Measurements from ENCODE around the gene SEMA3B. TPM values are rescaled to one million over a fixed set of nuclear protein-coding genes. Genes with fewer than 3 reads are reported as not detected.

Gene SEMA3B
- total and polyA plus RNA-seq, 2 experiments from 2014 or later, result 2.4 to 3.3 TPM

DNA sequence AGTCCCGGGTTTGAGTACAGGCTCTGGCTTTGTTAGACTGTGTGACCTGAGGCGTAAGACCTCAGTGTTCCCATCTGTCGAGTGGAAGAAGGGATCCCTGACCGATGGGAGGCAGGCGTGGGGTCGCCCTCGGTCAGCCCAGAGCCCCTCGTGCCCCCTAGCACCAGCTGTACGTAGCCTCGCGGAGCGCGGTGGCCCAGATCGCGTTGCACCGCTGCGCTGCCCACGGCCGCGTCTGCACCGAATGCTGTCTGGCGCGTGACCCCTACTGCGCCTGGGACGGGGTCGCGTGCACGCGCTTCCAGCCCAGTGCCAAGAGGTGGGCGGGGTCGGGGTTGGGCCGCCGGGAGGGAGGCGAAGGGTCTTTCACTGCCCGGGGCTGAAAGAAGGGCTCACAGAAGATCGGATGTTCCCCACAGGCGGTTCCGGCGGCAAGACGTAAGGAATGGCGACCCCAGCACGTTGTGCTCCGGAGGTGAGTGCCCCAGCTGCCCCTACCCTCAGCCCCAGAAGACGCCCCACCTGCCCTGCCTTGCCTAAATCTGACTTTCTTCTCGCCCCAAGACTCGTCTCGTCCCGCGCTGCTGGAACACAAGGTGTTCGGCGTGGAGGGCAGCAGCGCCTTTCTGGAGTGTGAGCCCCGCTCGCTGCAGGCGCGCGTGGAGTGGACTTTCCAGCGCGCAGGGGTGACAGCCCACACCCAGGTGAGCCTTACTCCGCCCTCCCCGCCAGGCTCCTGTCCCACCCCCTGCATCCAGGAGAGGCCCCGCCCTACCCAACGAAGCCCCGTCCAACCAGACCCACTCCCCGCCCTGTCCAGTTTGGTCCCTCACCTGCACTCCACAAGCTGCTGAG is 6.4 kb downstream of the SEMA3B start (continued):
- TF ChIP-seq, protein P1, sequence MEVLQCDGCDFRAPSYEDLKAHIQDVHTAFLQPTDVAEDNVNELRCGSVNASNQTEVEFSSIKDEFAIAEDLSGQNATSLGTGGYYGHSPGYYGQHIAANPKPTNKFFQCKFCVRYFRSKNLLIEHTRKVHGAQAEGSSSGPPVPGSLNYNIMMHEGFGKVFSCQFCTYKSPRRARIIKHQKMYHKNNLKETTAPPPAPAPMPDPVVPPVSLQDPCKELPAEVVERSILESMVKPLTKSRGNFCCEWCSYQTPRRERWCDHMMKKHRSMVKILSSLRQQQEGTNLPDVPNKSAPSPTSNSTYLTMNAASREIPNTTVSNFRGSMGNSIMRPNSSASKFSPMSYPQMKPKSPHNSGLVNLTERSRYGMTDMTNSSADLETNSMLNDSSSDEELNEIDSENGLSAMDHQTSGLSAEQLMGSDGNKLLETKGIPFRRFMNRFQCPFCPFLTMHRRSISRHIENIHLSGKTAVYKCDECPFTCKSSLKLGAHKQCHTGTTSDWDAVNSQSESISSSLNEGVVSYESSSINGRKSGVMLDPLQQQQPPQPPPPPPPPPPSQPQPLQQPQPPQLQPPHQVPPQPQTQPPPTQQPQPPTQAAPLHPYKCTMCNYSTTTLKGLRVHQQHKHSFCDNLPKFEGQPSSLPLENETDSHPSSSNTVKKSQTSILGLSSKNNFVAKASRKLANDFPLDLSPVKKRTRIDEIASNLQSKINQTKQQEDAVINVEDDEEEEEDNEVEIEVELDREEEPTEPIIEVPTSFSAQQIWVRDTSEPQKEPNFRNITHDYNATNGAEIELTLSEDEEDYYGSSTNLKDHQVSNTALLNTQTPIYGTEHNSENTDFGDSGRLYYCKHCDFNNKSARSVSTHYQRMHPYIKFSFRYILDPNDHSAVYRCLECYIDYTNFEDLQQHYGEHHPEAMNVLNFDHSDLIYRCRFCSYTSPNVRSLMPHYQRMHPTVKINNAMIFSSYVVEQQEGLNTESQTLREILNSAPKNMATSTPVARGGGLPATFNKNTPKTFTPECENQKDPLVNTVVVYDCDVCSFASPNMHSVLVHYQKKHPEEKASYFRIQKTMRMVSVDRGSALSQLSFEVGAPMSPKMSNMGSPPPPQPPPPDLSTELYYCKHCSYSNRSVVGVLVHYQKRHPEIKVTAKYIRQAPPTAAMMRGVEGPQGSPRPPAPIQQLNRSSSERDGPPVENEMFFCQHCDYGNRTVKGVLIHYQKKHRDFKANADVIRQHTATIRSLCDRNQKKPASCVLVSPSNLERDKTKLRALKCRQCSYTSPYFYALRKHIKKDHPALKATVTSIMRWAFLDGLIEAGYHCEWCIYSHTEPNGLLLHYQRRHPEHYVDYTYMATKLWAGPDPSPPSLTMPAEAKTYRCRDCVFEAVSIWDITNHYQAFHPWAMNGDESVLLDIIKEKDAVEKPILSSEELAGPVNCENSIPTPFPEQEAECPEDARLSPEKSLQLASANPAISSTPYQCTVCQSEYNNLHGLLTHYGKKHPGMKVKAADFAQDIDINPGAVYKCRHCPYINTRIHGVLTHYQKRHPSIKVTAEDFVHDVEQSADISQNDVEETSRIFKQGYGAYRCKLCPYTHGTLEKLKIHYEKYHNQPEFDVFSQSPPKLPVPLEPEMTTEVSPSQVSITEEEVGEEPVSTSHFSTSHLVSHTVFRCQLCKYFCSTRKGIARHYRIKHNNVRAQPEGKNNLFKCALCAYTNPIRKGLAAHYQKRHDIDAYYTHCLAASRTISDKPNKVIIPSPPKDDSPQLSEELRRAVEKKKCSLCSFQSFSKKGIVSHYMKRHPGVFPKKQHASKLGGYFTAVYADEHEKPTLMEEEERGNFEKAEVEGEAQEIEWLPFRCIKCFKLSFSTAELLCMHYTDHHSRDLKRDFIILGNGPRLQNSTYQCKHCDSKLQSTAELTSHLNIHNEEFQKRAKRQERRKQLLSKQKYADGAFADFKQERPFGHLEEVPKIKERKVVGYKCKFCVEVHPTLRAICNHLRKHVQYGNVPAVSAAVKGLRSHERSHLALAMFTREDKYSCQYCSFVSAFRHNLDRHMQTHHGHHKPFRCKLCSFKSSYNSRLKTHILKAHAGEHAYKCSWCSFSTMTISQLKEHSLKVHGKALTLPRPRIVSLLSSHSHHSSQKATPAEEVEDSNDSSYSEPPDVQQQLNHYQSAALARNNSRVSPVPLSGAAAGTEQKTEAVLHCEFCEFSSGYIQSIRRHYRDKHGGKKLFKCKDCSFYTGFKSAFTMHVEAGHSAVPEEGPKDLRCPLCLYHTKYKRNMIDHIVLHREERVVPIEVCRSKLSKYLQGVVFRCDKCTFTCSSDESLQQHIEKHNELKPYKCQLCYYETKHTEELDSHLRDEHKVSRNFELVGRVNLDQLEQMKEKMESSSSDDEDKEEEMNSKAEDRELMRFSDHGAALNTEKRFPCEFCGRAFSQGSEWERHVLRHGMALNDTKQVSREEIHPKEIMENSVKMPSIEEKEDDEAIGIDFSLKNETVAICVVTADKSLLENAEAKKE (CRISPR knock-in tag; IDR thresholded peaks at IDR 0.05), result no peak
- TF ChIP-seq JUNB (IDR thresholded peaks at IDR 0.05; ENCODE audit: unreplicated experiment) (no peak), NANOG (IDR thresholded peaks at IDR 0.05; ENCODE audit: borderline replicate concordance) (no peak), ZNF114 (CRISPR knock-in tag; IDR thresholded peaks at IDR 0.05) (no peak)

DNA sequence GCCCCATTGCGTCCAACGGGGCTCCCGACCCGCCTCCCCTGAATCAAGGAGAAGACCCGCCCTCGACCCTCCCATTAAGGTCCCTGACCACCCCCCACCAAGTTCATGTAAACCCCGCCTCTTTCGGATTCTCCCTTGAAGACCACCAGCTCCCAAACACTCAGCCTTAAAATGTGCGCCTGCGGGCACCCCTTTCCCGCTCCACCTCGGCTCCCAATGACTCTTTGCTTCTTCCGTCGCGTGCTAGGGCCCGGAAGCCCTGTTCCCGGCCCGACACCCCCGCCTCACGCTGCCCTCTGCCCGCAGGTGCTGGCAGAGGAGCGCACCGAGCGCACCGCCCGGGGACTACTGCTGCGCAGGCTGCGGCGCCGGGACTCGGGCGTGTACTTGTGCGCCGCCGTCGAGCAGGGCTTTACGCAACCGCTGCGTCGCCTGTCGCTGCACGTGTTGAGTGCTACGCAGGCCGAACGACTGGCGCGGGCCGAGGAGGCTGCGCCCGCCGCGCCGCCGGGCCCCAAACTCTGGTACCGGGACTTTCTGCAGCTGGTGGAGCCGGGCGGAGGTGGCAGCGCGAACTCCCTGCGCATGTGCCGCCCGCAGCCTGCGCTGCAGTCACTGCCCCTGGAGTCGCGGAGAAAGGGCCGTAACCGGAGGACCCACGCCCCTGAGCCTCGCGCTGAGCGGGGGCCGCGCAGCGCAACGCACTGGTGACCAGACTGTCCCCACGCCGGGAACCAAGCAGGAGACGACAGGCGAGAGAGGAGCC is 7.2 kb downstream of the SEMA3B start:
- Histone ChIP-seq H3K4me3 (peak overlapping the region; percentile 63), H3K36me3 (ENCODE audit: insufficient read depth) (no peaks in the 10 kb centered on the region), H3F3A (replicated peaks; ENCODE audit: low read depth) (peaks cover 10% of the 10 kb centered on the region; the same call in 1 of the 2 replicates), H3K27ac (ENCODE audit: low read depth) (no peak overlapping the region), H3K9me2 (ENCODE audit: insufficient read depth) (no peaks in the 10 kb centered on the region), H3K4me1 (ENCODE audit: insufficient read depth) (peaks cover 3% of the 10 kb centered on the region; the same call in 1 of the 2 replicates), H3K27me3 (ENCODE audit: insufficient read depth) (peaks cover 57% of the 10 kb centered on the region), H3K4me2 (peak overlapping the region; percentile 86), H3K79me2 (replicated peaks; ENCODE audit: insufficient read depth) (no peaks in the 10 kb centered on the region), H2AFZ (peak overlapping the region; percentile 80), H4K20me1 (replicated peaks; ENCODE audit: insufficient read depth) (no peaks in the 10 kb centered on the region)
- no peaks in the 10 kb centered on the region for H3K9me3 Mint-ChIP-seq
- DNase-seq (ENCODE audit: low spot score), result peak; percentile 89
- peaks cover 30% of the 10 kb centered on the region for H3K4me1 Mint-ChIP-seq
- peaks cover 51% of the 10 kb centered on the region for H3K27me3 Mint-ChIP-seq (ENCODE audit: insufficient read depth, low read depth, poor library complexity)
- TF ChIP-seq CREB1 (CRISPR knock-in tag; IDR thresholded peaks at IDR 0.05; ENCODE audit: low read depth) (peak; percentile 75), POLR2AphosphoS5 (IDR thresholded peaks at IDR 0.05; ENCODE audit: low read depth) (peak; percentile 40; the same call in 1 of the 2 replicates), EZH2phosphoT487 (IDR thresholded peaks at IDR 0.05; ENCODE audit: unreplicated experiment) (no peak)
- TF ChIP-seq, protein P2, sequence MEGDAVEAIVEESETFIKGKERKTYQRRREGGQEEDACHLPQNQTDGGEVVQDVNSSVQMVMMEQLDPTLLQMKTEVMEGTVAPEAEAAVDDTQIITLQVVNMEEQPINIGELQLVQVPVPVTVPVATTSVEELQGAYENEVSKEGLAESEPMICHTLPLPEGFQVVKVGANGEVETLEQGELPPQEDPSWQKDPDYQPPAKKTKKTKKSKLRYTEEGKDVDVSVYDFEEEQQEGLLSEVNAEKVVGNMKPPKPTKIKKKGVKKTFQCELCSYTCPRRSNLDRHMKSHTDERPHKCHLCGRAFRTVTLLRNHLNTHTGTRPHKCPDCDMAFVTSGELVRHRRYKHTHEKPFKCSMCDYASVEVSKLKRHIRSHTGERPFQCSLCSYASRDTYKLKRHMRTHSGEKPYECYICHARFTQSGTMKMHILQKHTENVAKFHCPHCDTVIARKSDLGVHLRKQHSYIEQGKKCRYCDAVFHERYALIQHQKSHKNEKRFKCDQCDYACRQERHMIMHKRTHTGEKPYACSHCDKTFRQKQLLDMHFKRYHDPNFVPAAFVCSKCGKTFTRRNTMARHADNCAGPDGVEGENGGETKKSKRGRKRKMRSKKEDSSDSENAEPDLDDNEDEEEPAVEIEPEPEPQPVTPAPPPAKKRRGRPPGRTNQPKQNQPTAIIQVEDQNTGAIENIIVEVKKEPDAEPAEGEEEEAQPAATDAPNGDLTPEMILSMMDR (conservative IDR thresholded peaks at IDR 0.05; ENCODE audit: low read depth in 2 of 2), result no peak
- peak; percentile 34 for ATAC-seq
- H3K36me3 Mint-ChIP-seq (ENCODE audit: low read depth), result no peaks in the 10 kb centered on the region
- no peak overlapping the region for H3K27ac Mint-ChIP-seq
- peak overlapping the region; percentile 78 for H3K4me3 Mint-ChIP-seq
